Measurements from ENCODE around the gene RAB7B.

RAB7B gene

DNA sequence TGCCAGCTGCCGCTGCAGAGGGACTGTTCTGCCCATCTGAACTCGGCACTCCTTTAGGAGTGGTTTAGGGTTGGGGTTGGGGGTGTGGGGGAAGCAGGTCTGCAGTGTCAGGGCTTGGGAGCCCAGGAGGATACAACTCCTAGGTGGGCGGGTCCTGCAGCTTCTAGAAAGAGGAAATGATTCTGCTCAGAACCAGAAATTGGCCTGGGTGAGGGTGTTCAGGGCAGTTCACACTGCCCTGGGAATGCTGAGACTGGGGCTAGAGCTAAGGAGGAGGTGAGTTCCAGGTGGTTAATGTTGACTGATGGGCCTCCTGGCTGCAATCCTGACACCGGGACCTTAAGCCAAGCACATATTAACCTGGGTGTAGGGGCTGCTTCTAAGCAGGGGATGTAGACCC lies 55.2 kb downstream of the RAB7B start:
- H2BK120ac ChIP-seq (ENCODE audit: low read depth, low read length) = no peak overlapping the region
- H4K8ac ChIP-seq (ENCODE audit: low read depth, low read length) = no peak overlapping the region
- no peak overlapping the region for H3K9ac ChIP-seq (ENCODE audit: low read depth, low read length, poor library complexity)
- no peak overlapping the region for H3K4ac ChIP-seq (ENCODE audit: low read length)
- H3K79me1 ChIP-seq (ENCODE audit: low read depth, low read length) = no peaks in the 10 kb centered on the region
- no peaks in the 10 kb centered on the region for H3K36me3 ChIP-seq (replicated peaks in 1 of 2; ENCODE audit: control insufficient read depth in 2 of 2, insufficient read depth in 2 of 2, low read length in 2 of 2)
- no peak overlapping the region for H2AFZ ChIP-seq (ENCODE audit: low read length)
- H3K14ac ChIP-seq (ENCODE audit: low read length) = no peak overlapping the region
- H3K18ac ChIP-seq (ENCODE audit: low read length) = no peak overlapping the region
- WGBS, 2 donors (ENCODE audit: extremely low coverage in 2 of 2, insufficient read length in 2 of 2, insufficient replicate concordance in 1 of 2) = no CpG with 5 or more reads among the region's 4 CpGs
- H3K4me1 ChIP-seq (ENCODE audit: control insufficient read depth in 2 of 2, insufficient read depth in 1 of 2, low read depth in 1 of 2, low read length in 2 of 2) = peaks cover 0 to 4% of the 10 kb centered on the region in 2 donors
- H3K27ac ChIP-seq (replicated peaks; ENCODE audit: low read length) = no peak overlapping the region
- no peak overlapping the region for H4K91ac ChIP-seq (ENCODE audit: low read depth, low read length, poor library complexity)
- DNase-seq (ENCODE audit: low spot score) = no peak
- no peaks in the 10 kb centered on the region for H3K9me3 ChIP-seq (replicated peaks in 1 of 2; ENCODE audit: control insufficient read depth in 2 of 2, insufficient read depth in 1 of 2, low read depth in 1 of 2, low read length in 2 of 2)
- H2BK5ac ChIP-seq (ENCODE audit: low read length) = no peak overlapping the region
- no peak overlapping the region for H2AK5ac ChIP-seq (ENCODE audit: low read depth, low read length)
- no peak overlapping the region for H2BK12ac ChIP-seq (ENCODE audit: low read length)
- no peak overlapping the region for H3K4me2 ChIP-seq (ENCODE audit: insufficient read depth, low read length, poor library complexity, severe bottlenecking)
- peak overlapping the region; percentile 25 for H3K23ac ChIP-seq (ENCODE audit: low read depth, low read length, poor library complexity)
- no peak overlapping the region for H3K4me3 ChIP-seq (ENCODE audit: low read length in 2 of 2)
- peak overlapping the region; percentile 9 for H2BK15ac ChIP-seq (ENCODE audit: low read length)
- peaks cover 0 to 27% (median 0%) of the 10 kb centered on the region in 3 experiments for H3K27me3 ChIP-seq (ENCODE audit: control insufficient read depth in 3 of 3, insufficient read depth in 3 of 3, low read depth in 1 of 3, low read length in 3 of 3)

DNA sequence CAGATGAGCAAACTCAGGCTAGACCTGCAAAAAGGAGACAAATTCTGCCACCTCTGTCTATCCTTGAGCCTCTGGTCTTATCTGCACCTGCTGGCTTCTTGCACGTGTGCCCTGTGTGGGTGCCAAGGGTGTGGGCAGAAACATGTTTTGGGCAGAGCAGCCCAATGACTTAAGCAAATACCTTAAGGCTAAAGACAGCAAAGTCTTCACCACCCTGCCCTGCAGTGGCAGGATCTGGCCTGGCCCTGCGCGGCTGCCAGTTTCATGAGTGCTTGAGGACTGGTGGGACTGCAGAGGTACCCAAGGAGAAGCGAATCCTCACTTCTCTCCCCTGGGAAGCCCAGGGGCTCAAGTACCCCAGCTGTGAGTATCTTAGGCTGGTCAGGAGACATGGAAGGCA lies 56.2 kb downstream of the RAB7B start:
- no peaks in the 10 kb centered on the region for H3K9me3 ChIP-seq (replicated peaks in 1 of 2; ENCODE audit: control insufficient read depth in 2 of 2, insufficient read depth in 1 of 2, low read depth in 1 of 2, low read length in 2 of 2)
- H3K4me3 ChIP-seq (ENCODE audit: low read length in 2 of 2) = no peak overlapping the region
- H3K36me3 ChIP-seq (replicated peaks in 1 of 2; ENCODE audit: control insufficient read depth in 2 of 2, insufficient read depth in 2 of 2, low read length in 2 of 2) = no peaks in the 10 kb centered on the region
- peak overlapping the region; percentile 12 for H2BK12ac ChIP-seq (ENCODE audit: low read length)
- H2BK5ac ChIP-seq (ENCODE audit: low read length) = no peak overlapping the region
- H3K9ac ChIP-seq (ENCODE audit: low read depth, low read length, poor library complexity) = no peak overlapping the region
- no peak for DNase-seq (ENCODE audit: low spot score)
- peak overlapping the region; percentile 6 for H2AK5ac ChIP-seq (ENCODE audit: low read depth, low read length)
- H4K8ac ChIP-seq (ENCODE audit: low read depth, low read length) = no peak overlapping the region
- peak overlapping the region; percentile 42 for H3K18ac ChIP-seq (ENCODE audit: low read length)
- H2AFZ ChIP-seq (ENCODE audit: low read length) = no peak overlapping the region
- H3K4ac ChIP-seq (ENCODE audit: low read length) = no peak overlapping the region
- WGBS, 2 donors (ENCODE audit: extremely low coverage in 2 of 2, insufficient read length in 2 of 2, insufficient replicate concordance in 1 of 2) = no CpG with 5 or more reads among the region's 4 CpGs
- peaks cover 0 to 34% (median 0%) of the 10 kb centered on the region in 3 experiments for H3K27me3 ChIP-seq (ENCODE audit: control insufficient read depth in 3 of 3, insufficient read depth in 3 of 3, low read depth in 1 of 3, low read length in 3 of 3)
- no peak overlapping the region for H3K27ac ChIP-seq (replicated peaks; ENCODE audit: low read length)
- no peak overlapping the region for H3K14ac ChIP-seq (ENCODE audit: low read length)
- no peaks in the 10 kb centered on the region for H3K79me1 ChIP-seq (ENCODE audit: low read depth, low read length)
- no peak overlapping the region for H3K4me2 ChIP-seq (ENCODE audit: insufficient read depth, low read length, poor library complexity, severe bottlenecking)
- H3K4me1 ChIP-seq (ENCODE audit: control insufficient read depth in 2 of 2, insufficient read depth in 1 of 2, low read depth in 1 of 2, low read length in 2 of 2) = peaks cover 0 to 9% of the 10 kb centered on the region in 2 donors
- no peak overlapping the region for H4K91ac ChIP-seq (ENCODE audit: low read depth, low read length, poor library complexity)
- H2BK120ac ChIP-seq (ENCODE audit: low read depth, low read length) = no peak overlapping the region
- H2BK15ac ChIP-seq (ENCODE audit: low read length) = no peak overlapping the region
- H3K23ac ChIP-seq (ENCODE audit: low read depth, low read length, poor library complexity) = no peak overlapping the region

DNA sequence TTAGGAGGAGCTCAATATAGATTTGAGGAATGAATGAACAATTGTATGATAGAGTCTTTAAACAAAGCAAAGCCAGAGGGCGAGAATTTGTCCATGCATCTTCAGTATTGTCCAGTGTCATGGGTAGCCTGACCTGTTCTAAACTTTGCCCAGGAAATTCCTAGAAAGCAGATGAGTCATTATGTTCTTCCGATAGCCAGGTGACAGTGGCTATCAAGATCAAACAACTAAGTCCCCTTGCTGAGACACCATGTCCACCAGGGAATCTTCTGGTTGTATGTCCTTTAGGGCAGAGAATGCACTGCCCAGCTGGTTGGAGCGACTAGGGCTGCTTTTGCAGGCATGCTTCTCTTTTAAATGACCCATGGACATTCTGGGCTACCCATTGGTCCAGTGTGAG lies 58.1 kb downstream of the RAB7B start:
- no peak overlapping the region for H4K8ac ChIP-seq (ENCODE audit: low read depth, low read length)
- H3K4ac ChIP-seq (ENCODE audit: low read length) = no peak overlapping the region
- H3K23ac ChIP-seq (ENCODE audit: low read depth, low read length, poor library complexity) = no peak overlapping the region
- no peak overlapping the region for H3K4me3 ChIP-seq (ENCODE audit: low read length in 2 of 2)
- H4K91ac ChIP-seq (ENCODE audit: low read depth, low read length, poor library complexity) = no peak overlapping the region
- H2AFZ ChIP-seq (ENCODE audit: low read length) = no peak overlapping the region
- no peak overlapping the region for H2AK5ac ChIP-seq (ENCODE audit: low read depth, low read length)
- H3K9ac ChIP-seq (ENCODE audit: low read depth, low read length, poor library complexity) = no peak overlapping the region
- no peak overlapping the region for H2BK15ac ChIP-seq (ENCODE audit: low read length)
- WGBS, 2 donors (ENCODE audit: extremely low coverage in 2 of 2, insufficient read length in 2 of 2, insufficient replicate concordance in 1 of 2) = no CpG with 5 or more reads among the region's 3 CpGs
- peaks cover 0 to 35% (median 0%) of the 10 kb centered on the region in 3 experiments for H3K27me3 ChIP-seq (ENCODE audit: control insufficient read depth in 3 of 3, insufficient read depth in 3 of 3, low read depth in 1 of 3, low read length in 3 of 3)
- H3K36me3 ChIP-seq (replicated peaks in 1 of 2; ENCODE audit: control insufficient read depth in 2 of 2, insufficient read depth in 2 of 2, low read length in 2 of 2) = no peaks in the 10 kb centered on the region
- H3K18ac ChIP-seq (ENCODE audit: low read length) = no peak overlapping the region
- no peak overlapping the region for H3K14ac ChIP-seq (ENCODE audit: low read length)
- DNase-seq (ENCODE audit: low spot score) = no peak
- H3K27ac ChIP-seq (replicated peaks; ENCODE audit: low read length) = no peak overlapping the region
- no peak overlapping the region for H2BK5ac ChIP-seq (ENCODE audit: low read length)
- no peaks in the 10 kb centered on the region for H3K9me3 ChIP-seq (replicated peaks in 1 of 2; ENCODE audit: control insufficient read depth in 2 of 2, insufficient read depth in 1 of 2, low read depth in 1 of 2, low read length in 2 of 2)
- no peak overlapping the region for H2BK120ac ChIP-seq (ENCODE audit: low read depth, low read length)
- H3K4me2 ChIP-seq (ENCODE audit: insufficient read depth, low read length, poor library complexity, severe bottlenecking) = no peak overlapping the region
- H3K79me1 ChIP-seq (ENCODE audit: low read depth, low read length) = no peaks in the 10 kb centered on the region
- no peak overlapping the region for H2BK12ac ChIP-seq (ENCODE audit: low read length)
- H3K4me1 ChIP-seq (ENCODE audit: control insufficient read depth in 2 of 2, insufficient read depth in 1 of 2, low read depth in 1 of 2, low read length in 2 of 2) = peaks cover 0 to 11% of the 10 kb centered on the region in 2 donors

DNA sequence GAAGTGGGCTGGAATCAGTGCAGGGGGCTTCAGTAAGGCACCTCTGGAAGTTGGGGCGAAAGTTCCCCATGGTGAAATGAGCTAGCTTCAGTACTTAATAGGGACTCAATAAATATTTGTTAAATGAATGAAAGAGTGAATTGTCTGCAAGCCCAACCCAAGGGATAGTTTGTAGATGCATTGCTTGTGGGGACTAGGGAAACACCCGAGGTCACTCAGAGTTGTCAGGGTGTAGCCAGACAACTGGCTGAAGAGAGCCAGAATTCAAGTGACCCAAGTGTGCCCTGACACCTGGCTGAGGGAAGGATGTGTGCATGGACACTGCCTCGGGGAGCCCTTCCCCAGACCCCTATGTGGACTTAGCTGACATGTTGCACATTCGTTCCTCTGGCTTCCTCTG lies 58.7 kb downstream of the RAB7B start:
- no peak overlapping the region for H2AFZ ChIP-seq (ENCODE audit: low read length)
- no peak overlapping the region for H4K91ac ChIP-seq (ENCODE audit: low read depth, low read length, poor library complexity)
- H2BK120ac ChIP-seq (ENCODE audit: low read depth, low read length) = no peak overlapping the region
- no peak overlapping the region for H2BK12ac ChIP-seq (ENCODE audit: low read length)
- no peak overlapping the region for H3K9ac ChIP-seq (ENCODE audit: low read depth, low read length, poor library complexity)
- H2BK5ac ChIP-seq (ENCODE audit: low read length) = no peak overlapping the region
- WGBS, 2 donors (ENCODE audit: extremely low coverage in 2 of 2, insufficient read length in 2 of 2, insufficient replicate concordance in 1 of 2) = no CpG with 5 or more reads among the region's 4 CpGs
- H3K36me3 ChIP-seq (replicated peaks in 1 of 2; ENCODE audit: control insufficient read depth in 2 of 2, insufficient read depth in 2 of 2, low read length in 2 of 2) = no peaks in the 10 kb centered on the region
- no peak overlapping the region for H3K27ac ChIP-seq (replicated peaks; ENCODE audit: low read length)
- no peak overlapping the region for H3K18ac ChIP-seq (ENCODE audit: low read length)
- H2AK5ac ChIP-seq (ENCODE audit: low read depth, low read length) = no peak overlapping the region
- H3K27me3 ChIP-seq (ENCODE audit: control insufficient read depth in 3 of 3, insufficient read depth in 3 of 3, low read depth in 1 of 3, low read length in 3 of 3) = peaks cover 0 to 32% (median 0%) of the 10 kb centered on the region in 3 experiments
- DNase-seq (ENCODE audit: low spot score) = no peak
- H3K79me1 ChIP-seq (ENCODE audit: low read depth, low read length) = no peaks in the 10 kb centered on the region
- H3K9me3 ChIP-seq (replicated peaks in 1 of 2; ENCODE audit: control insufficient read depth in 2 of 2, insufficient read depth in 1 of 2, low read depth in 1 of 2, low read length in 2 of 2) = no peaks in the 10 kb centered on the region
- no peak overlapping the region for H3K23ac ChIP-seq (ENCODE audit: low read depth, low read length, poor library complexity)
- no peak overlapping the region for H3K4ac ChIP-seq (ENCODE audit: low read length)
- H3K4me3 ChIP-seq (ENCODE audit: low read length in 2 of 2) = no peak overlapping the region
- H4K8ac ChIP-seq (ENCODE audit: low read depth, low read length) = no peak overlapping the region
- H3K4me2 ChIP-seq (ENCODE audit: insufficient read depth, low read length, poor library complexity, severe bottlenecking) = no peak overlapping the region
- H2BK15ac ChIP-seq (ENCODE audit: low read length) = no peak overlapping the region
- H3K14ac ChIP-seq (ENCODE audit: low read length) = no peak overlapping the region
- peaks cover 0 to 16% of the 10 kb centered on the region in 2 donors for H3K4me1 ChIP-seq (ENCODE audit: control insufficient read depth in 2 of 2, insufficient read depth in 1 of 2, low read depth in 1 of 2, low read length in 2 of 2)

All from neuronal stem cell (in vitro differentiated cells).